ENCODE measurements around the gene ZBED1.

- TF ChIP-seq CTCF (conservative IDR thresholded peaks at IDR 0.05), result no peak
- TF ChIP-seq ZFX (IDR thresholded peaks at IDR 0.05), result no peak
These were observed 11.7 kb upstream of the ZBED1 start for GRCh38 chrX:2512501-2512900.
